ENCODE results near the gene SULT1A1.
"Not testable (repeated sequence)": the region's sequence is repeated elsewhere in the genome, so short reads cannot be mapped to it uniquely, and the experiment has no call there.

The SULT1A1 gene

GRCh38 chr16:28621481-28622155 is 11.8 kb upstream of the SULT1A1 start:
- Histone ChIP-seq H3K27me3 (ENCODE audit: insufficient read depth, insufficient read length) (no peaks in the 10 kb centered on the region), H3K9me3 (ENCODE audit: insufficient read depth, low read length) (no peaks in the 10 kb centered on the region), H3K4me3 (ENCODE audit: insufficient read length, low read depth) (no peak overlapping the region), H3K4me1 (ENCODE audit: insufficient read depth, insufficient read length) (peaks cover 7% of the 10 kb centered on the region), H3K36me3 (ENCODE audit: insufficient read depth, insufficient read length, low read length) (no peaks in the 10 kb centered on the region), H3K9ac (ENCODE audit: insufficient read length, low read depth) (no peak overlapping the region)
- TF ChIP-seq SUZ12 (IDR thresholded peaks at IDR 0.05; ENCODE audit: extremely low read depth, insufficient read depth, insufficient read length) (no peak), ZNF274 (IDR thresholded peaks at IDR 0.05; ENCODE audit: low read depth, low read length) (no peak), YY1 (IDR thresholded peaks at IDR 0.05; ENCODE audit: insufficient read depth, insufficient read length) (no peak)
- DNase-seq (ENCODE audit: low read depth, low spot score) = no peak

GRCh38 chr16:28620316-28620715 is 10.5 kb upstream of the SULT1A1 start:
- DNase-seq (ENCODE audit: low read depth, low spot score); H3K9ac ChIP-seq (ENCODE audit: insufficient read length, low read depth); H3K4me1 ChIP-seq (ENCODE audit: insufficient read depth, insufficient read length); H3K9me3 ChIP-seq (ENCODE audit: insufficient read depth, low read length); H3K4me3 ChIP-seq (ENCODE audit: insufficient read length, low read depth); H3K27me3 ChIP-seq (ENCODE audit: insufficient read depth, insufficient read length); H3K36me3 ChIP-seq (ENCODE audit: insufficient read depth, insufficient read length, low read length): not testable (repeated sequence)

- Histone ChIP-seq H3K27me3 (ENCODE audit: insufficient read depth, insufficient read length) (no peaks in the 10 kb centered on the region), H3K9ac (ENCODE audit: insufficient read length, low read depth) (peak overlapping the region; percentile 15), H3K9me3 (ENCODE audit: insufficient read depth, low read length) (no peaks in the 10 kb centered on the region), H3K4me3 (ENCODE audit: insufficient read length, low read depth) (no peak overlapping the region), H3K4me1 (ENCODE audit: insufficient read depth, insufficient read length) (peaks cover 3% of the 10 kb centered on the region), H3K36me3 (ENCODE audit: insufficient read depth, insufficient read length, low read length) (no peaks in the 10 kb centered on the region)
- TF ChIP-seq YY1 (IDR thresholded peaks at IDR 0.05; ENCODE audit: insufficient read depth, insufficient read length) (no peak), ZNF274 (IDR thresholded peaks at IDR 0.05; ENCODE audit: low read depth, low read length) (no peak), SUZ12 (IDR thresholded peaks at IDR 0.05; ENCODE audit: extremely low read depth, insufficient read depth, insufficient read length) (no peak)
- DNase-seq (ENCODE audit: low read depth, low spot score) = no peak
Measured at GRCh38 chr16:28617874-28618273, 8.0 kb upstream of the SULT1A1 start.

GRCh38 chr16:28616636-28617035 is 6.8 kb upstream of the SULT1A1 start:
- TF ChIP-seq ZNF274 (IDR thresholded peaks at IDR 0.05; ENCODE audit: low read depth, low read length) (no peak), YY1 (IDR thresholded peaks at IDR 0.05; ENCODE audit: insufficient read depth, insufficient read length) (no peak), SUZ12 (IDR thresholded peaks at IDR 0.05; ENCODE audit: extremely low read depth, insufficient read depth, insufficient read length) (no peak)
- H3K4me3 ChIP-seq (ENCODE audit: insufficient read length, low read depth) = no peak overlapping the region
- no peaks in the 10 kb centered on the region for H3K9me3 ChIP-seq (ENCODE audit: insufficient read depth, low read length)
- no peaks in the 10 kb centered on the region for H3K36me3 ChIP-seq (ENCODE audit: insufficient read depth, insufficient read length, low read length)
- no peaks in the 10 kb centered on the region for H3K4me1 ChIP-seq (ENCODE audit: insufficient read depth, insufficient read length)
- no peak overlapping the region for H3K9ac ChIP-seq (ENCODE audit: insufficient read length, low read depth)
- DNase-seq (ENCODE audit: low read depth, low spot score) = no peak
- no peaks in the 10 kb centered on the region for H3K27me3 ChIP-seq (ENCODE audit: insufficient read depth, insufficient read length)

- not testable (repeated sequence) for DNase-seq (ENCODE audit: low read depth, low spot score); H3K4me1 ChIP-seq (ENCODE audit: insufficient read depth, insufficient read length); H3K9ac ChIP-seq (ENCODE audit: insufficient read length, low read depth); H3K4me3 ChIP-seq (ENCODE audit: insufficient read length, low read depth); H3K36me3 ChIP-seq (ENCODE audit: insufficient read depth, insufficient read length, low read length); H3K27me3 ChIP-seq (ENCODE audit: insufficient read depth, insufficient read length); H3K9me3 ChIP-seq (ENCODE audit: insufficient read depth, low read length)
Measured at GRCh38 chr16:28616224-28616577, 6.4 kb upstream of the SULT1A1 start.

GRCh38 chr16:28615486-28616223 is 5.8 kb upstream of the SULT1A1 start:
- H3K36me3 ChIP-seq (ENCODE audit: insufficient read depth, insufficient read length, low read length); H3K4me3 ChIP-seq (ENCODE audit: insufficient read length, low read depth); H3K9me3 ChIP-seq (ENCODE audit: insufficient read depth, low read length); H3K9ac ChIP-seq (ENCODE audit: insufficient read length, low read depth); H3K27me3 ChIP-seq (ENCODE audit: insufficient read depth, insufficient read length); H3K4me1 ChIP-seq (ENCODE audit: insufficient read depth, insufficient read length); DNase-seq (ENCODE audit: low read depth, low spot score): not testable (repeated sequence)

- H3K36me3 ChIP-seq (ENCODE audit: insufficient read depth, insufficient read length, low read length); H3K9ac ChIP-seq (ENCODE audit: insufficient read length, low read depth); DNase-seq (ENCODE audit: low read depth, low spot score); H3K4me3 ChIP-seq (ENCODE audit: insufficient read length, low read depth); H3K27me3 ChIP-seq (ENCODE audit: insufficient read depth, insufficient read length); H3K9me3 ChIP-seq (ENCODE audit: insufficient read depth, low read length): not testable (repeated sequence)
- peaks cover 14% of the 10 kb centered on the region for H3K4me1 ChIP-seq (ENCODE audit: insufficient read depth, insufficient read length)
Measured at GRCh38 chr16:28614561-28614960, 4.7 kb upstream of the SULT1A1 start.

- H3K36me3 ChIP-seq (ENCODE audit: insufficient read depth, insufficient read length, low read length); H3K9me3 ChIP-seq (ENCODE audit: insufficient read depth, low read length); DNase-seq (ENCODE audit: low read depth, low spot score); H3K4me3 ChIP-seq (ENCODE audit: insufficient read length, low read depth); H3K9ac ChIP-seq (ENCODE audit: insufficient read length, low read depth); H3K27me3 ChIP-seq (ENCODE audit: insufficient read depth, insufficient read length): not testable (repeated sequence)
- peaks cover 20% of the 10 kb centered on the region for H3K4me1 ChIP-seq (ENCODE audit: insufficient read depth, insufficient read length)
Measured at GRCh38 chr16:28613912-28614311, 4.1 kb upstream of the SULT1A1 start.

GRCh38 chr16:28612359-28613280 is 2.8 kb upstream of the SULT1A1 start:
- DNase-seq (ENCODE audit: low read depth, low spot score); H3K9ac ChIP-seq (ENCODE audit: insufficient read length, low read depth): not testable (repeated sequence)
- peaks cover 20% of the 10 kb centered on the region for H3K4me1 ChIP-seq (ENCODE audit: insufficient read depth, insufficient read length)

More at GRCh38 chr16:28612359-28613280, 2.8 kb upstream of the SULT1A1 start:
- H3K27me3 ChIP-seq (ENCODE audit: insufficient read depth, insufficient read length); H3K9me3 ChIP-seq (ENCODE audit: insufficient read depth, low read length); H3K36me3 ChIP-seq (ENCODE audit: insufficient read depth, insufficient read length, low read length); H3K4me3 ChIP-seq (ENCODE audit: insufficient read length, low read depth): not testable (repeated sequence)

Data from NT2/D1 (cell line).